ENCODE data around the gene TJP2.

DNA sequence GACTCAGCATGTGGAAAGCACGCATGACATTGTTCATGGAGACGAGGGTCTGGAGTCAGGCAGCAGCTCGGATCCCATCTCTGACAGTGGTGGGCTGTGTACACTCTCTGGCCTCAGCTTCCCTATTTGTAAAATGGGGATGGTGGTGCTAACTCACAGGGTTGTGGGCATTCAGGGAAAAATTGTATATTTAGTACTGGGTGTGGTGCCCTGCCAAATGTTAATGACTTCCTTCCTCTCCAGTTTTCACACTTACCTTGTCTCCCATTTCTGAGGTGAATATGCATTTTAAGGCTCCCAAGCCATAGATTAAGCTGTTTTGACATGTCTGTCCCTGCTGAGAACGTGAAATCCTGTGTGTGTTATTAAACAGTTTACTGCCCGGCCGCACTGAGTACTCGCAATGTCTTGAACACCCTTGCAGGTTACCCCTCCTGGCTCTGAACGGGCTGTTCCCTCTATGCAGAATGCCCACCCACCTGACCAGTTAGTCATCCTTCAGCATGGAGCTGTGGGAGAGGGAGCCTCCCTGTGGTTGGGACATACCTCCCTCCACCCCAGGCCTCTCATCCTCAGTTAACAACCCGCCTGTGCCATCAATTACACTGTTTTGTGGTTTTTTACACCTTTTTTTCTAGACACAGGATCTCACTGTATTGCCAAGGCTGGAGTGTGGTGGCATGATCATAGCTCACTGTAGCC lies 25.8 kb downstream of the TJP2 start:
- TF ChIP-seq, protein P1, sequence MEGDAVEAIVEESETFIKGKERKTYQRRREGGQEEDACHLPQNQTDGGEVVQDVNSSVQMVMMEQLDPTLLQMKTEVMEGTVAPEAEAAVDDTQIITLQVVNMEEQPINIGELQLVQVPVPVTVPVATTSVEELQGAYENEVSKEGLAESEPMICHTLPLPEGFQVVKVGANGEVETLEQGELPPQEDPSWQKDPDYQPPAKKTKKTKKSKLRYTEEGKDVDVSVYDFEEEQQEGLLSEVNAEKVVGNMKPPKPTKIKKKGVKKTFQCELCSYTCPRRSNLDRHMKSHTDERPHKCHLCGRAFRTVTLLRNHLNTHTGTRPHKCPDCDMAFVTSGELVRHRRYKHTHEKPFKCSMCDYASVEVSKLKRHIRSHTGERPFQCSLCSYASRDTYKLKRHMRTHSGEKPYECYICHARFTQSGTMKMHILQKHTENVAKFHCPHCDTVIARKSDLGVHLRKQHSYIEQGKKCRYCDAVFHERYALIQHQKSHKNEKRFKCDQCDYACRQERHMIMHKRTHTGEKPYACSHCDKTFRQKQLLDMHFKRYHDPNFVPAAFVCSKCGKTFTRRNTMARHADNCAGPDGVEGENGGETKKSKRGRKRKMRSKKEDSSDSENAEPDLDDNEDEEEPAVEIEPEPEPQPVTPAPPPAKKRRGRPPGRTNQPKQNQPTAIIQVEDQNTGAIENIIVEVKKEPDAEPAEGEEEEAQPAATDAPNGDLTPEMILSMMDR (IDR thresholded peaks at IDR 0.05; ENCODE audit: low read depth, low read length), result no peak
- no peak for TF ChIP-seq EZH2phosphoT487 (IDR thresholded peaks at IDR 0.05; ENCODE audit: low read depth)
